ENCODE results near the gene HAUS5. TPM values are rescaled to one million over a fixed set of nuclear protein-coding genes. Genes with fewer than 3 reads are reported as not detected.

Gene HAUS5
- total RNA-seq, 1 experiment from 2014 or later = 32.9 TPM

GRCh38 chr19:35590875-35591274 lies 21.7 kb upstream of the HAUS5 start:
- Mint-ChIP-seq H3K27ac (no peak overlapping the region), H3K4me1 (peaks cover 0 to 2% of the 10 kb centered on the region in 2 experiments; a peak in 1 of 4 replicates), H3K36me3 (ENCODE audit: insufficient read depth in 1 of 3, low read depth in 3 of 3) (no peaks in the 10 kb centered on the region), H3K9me3 (no peaks in the 10 kb centered on the region), H3K27me3 (ENCODE audit: low read depth) (peaks cover 30% of the 10 kb centered on the region), H3K4me3 (no peak overlapping the region)
- Histone ChIP-seq H2AK5ac (ENCODE audit: insufficient read length, low read length) (no peak overlapping the region), H3K23ac (ENCODE audit: insufficient read length, low read depth, low read length) (no peak overlapping the region), H3K27ac (ENCODE audit: insufficient read length, low read depth, low read length) (no peak overlapping the region), H4K8ac (replicated peaks; ENCODE audit: insufficient read length, low read depth, low read length) (no peak overlapping the region), H2BK15ac (ENCODE audit: low read depth, low read length) (no peak overlapping the region), H3K27me3 (ENCODE audit: insufficient read depth, low read length) (no peaks in the 10 kb centered on the region), H3T11ph (ENCODE audit: low read length) (no peak overlapping the region), H2BK12ac (ENCODE audit: insufficient read length, low read depth, low read length) (no peak overlapping the region), H3K4ac (ENCODE audit: low read depth, low read length) (no peak overlapping the region), H3K79me2 (ENCODE audit: insufficient read depth, low read length) (no peaks in the 10 kb centered on the region), H3K4me1 (ENCODE audit: insufficient read depth, low read length) (no peaks in the 10 kb centered on the region), H2BK120ac (ENCODE audit: low read depth, low read length, poor library complexity, severe bottlenecking) (no peak overlapping the region), H4K5ac (ENCODE audit: insufficient read length, low read depth, low read length) (no peak overlapping the region), H3K9me3 (ENCODE audit: control insufficient read depth, low read depth, low read length) (no peaks in the 10 kb centered on the region), H2BK5ac (ENCODE audit: insufficient read length, low read length) (no peak overlapping the region), H3K23me2 (ENCODE audit: insufficient read length, low read depth, low read length, poor library complexity, severe bottlenecking) (no peaks in the 10 kb centered on the region), H4K20me1 (ENCODE audit: control insufficient read depth, insufficient read depth, insufficient read length) (no peaks in the 10 kb centered on the region), H3K79me1 (ENCODE audit: insufficient read depth, low read depth, low read length, poor library complexity, severe bottlenecking) (no peaks in the 10 kb centered on the region), H3K4me2 (ENCODE audit: insufficient read depth, insufficient read length, low read length) (no peak overlapping the region), H3K14ac (ENCODE audit: insufficient read depth, low read length) (no peak overlapping the region), H2AFZ (ENCODE audit: low read length) (no peak overlapping the region), H3K56ac (ENCODE audit: insufficient read length, low read depth, low read length) (no peak overlapping the region), H3K9ac (ENCODE audit: extremely low read depth, insufficient read length, low read length) (no peak overlapping the region), H4K91ac (ENCODE audit: insufficient read length, low read depth, low read length) (no peak overlapping the region), H3K18ac (ENCODE audit: insufficient read length, low read depth, low read length) (no peak overlapping the region), H2BK20ac (ENCODE audit: low read depth, low read length, poor library complexity, severe bottlenecking) (no peak overlapping the region)
- no peak for DNase-seq
- no CpG with 5 or more reads among the region's 3 CpGs for WGBS (ENCODE audit: extremely low coverage, insufficient read length, low lambda C conversion rate)
- TF ChIP-seq CTCF (conservative IDR thresholded peaks at IDR 0.05) = no peak

All from H9 (cell line).